Left ventricle myocardium inferior (tissue), 1 donor: Measurements from ENCODE around the gene SARM1. TPM values are rescaled to one million over a fixed set of nuclear protein-coding genes. Genes with fewer than 3 reads are reported as not detected.
"Not testable (repeated sequence)": the region's sequence is repeated elsewhere in the genome, so short reads cannot be mapped to it uniquely, and the experiment has no call there.

ENCODE experiments used
- DNase-seq: peaks from one replicate; pipeline ENCODE4 v3.0.0-alpha.2; 2020
- H3K27ac ChIP-seq: fragments of 200-600 bp; replicated peaks from 2 replicates; pipeline ENCODE4 v1.8.0; 2021
- H3K27me3 ChIP-seq: fragments of 200-600 bp; 2 replicates; pipeline ENCODE4 v1.8.0; 2021; ENCODE audit warnings: low read depth
- H3K36me3 ChIP-seq: fragments of 200-600 bp; 2 replicates; pipeline ENCODE4 v1.8.0; 2021
- H3K4me1 ChIP-seq: fragments of 200-600 bp; 2 replicates; pipeline ENCODE4 v1.8.0; 2021
- H3K4me3 ChIP-seq: fragments of 200-600 bp; 2 replicates; pipeline ENCODE4 v1.8.0; 2021; ENCODE audit warnings: mild to moderate bottlenecking, moderate library complexity
- H3K9me3 ChIP-seq: fragments of 200-600 bp; replicated peaks from 2 replicates; pipeline ENCODE4 v1.8.0; 2021
- CTCF ChIP-seq: fragments of 200-600 bp; IDR thresholded peaks from 2 replicates; pipeline ENCODE4 v1.8.0; 2021; ENCODE audit warnings: antibody characterized with exemption, mild to moderate bottlenecking, borderline replicate concordance
- intact Hi-C: fragments of 100-400 bp; cut with micrococcal nuclease; formaldehyde crosslinking; loops from one replicate; pipeline ENCODE4 v1.11.0; 2022
- total RNA-seq: library from RNA; stranded (reverse); fragmentation: NEBNext Ultra II Directional; extraction: Animal tissue kit (Norgen Biotek cat#: 25700); gene quantifications from one replicate; pipeline ENCODE4 v1.2.1, GENCODE V29; 2021
- donor health status: DM: no; HTN: yes; CAD: no; lungs with severe emphysema.

SARM1 gene
- total RNA-seq, 1 donor from 2014 or later: 5.1 TPM

GRCh38 chr17:28433721-28434120, 62.2 kb downstream of the SARM1 start:
- Histone ChIP-seq H3K27ac (no peak overlapping the region), H3K27me3 (peaks cover 51% of the 10 kb centered on the region), H3K4me1 (no peaks in the 10 kb centered on the region), H3K36me3 (no peaks in the 10 kb centered on the region), H3K9me3 (no peaks in the 10 kb centered on the region), H3K4me3 (no peak overlapping the region)
- TF ChIP-seq CTCF: no peak
- DNase-seq: no peak
- intact Hi-C loops: no loop called here

- DNase-seq, H3K4me1 ChIP-seq, H3K36me3 ChIP-seq, H3K4me3 ChIP-seq, H3K27ac ChIP-seq, H3K9me3 ChIP-seq, intact Hi-C loops: not testable (repeated sequence)
- H3K27me3 ChIP-seq: peaks cover 50% of the 10 kb centered on the region
Observed at GRCh38 chr17:28434326-28434725, 62.8 kb downstream of the SARM1 start.

DNA sequence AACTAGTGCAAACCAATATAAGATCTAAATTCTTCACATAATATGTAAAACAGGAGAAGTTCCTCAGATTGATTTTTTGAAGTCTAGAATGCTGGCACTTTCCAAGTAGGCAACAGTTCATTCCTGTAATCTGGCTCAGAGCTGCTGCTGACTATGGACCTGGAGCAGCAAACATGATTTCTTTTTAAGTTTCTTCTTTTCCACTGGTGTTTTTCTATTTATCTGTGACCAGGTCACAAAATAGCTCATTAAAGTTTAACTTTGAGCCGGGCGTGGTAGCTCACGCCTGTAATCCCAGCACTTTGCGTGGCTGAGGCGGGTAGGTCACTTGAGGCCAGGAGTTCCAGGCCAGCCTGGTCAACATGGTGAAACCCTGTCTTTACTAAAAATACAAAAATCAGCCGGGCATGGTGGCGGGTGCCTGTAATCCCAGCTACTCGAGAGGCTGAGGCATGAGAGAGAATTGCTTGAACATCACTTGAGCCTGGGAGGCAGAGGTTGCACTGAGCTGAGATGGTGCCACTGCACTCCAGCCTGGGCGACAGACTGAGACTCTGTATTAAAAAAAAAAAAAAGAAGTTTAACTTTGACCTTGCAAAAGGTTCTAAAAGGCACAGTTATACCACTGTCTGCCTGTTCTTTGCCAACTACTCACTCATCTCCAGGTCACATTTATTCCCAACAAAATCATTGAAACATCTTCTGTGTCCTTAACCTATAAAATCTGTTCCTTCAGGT, 72.6 kb downstream of the SARM1 start:
- Histone ChIP-seq H3K4me1 (no peaks in the 10 kb centered on the region), H3K4me3 (no peak overlapping the region), H3K27ac (no peak overlapping the region), H3K27me3 (peaks cover 49% of the 10 kb centered on the region), H3K9me3 (peaks cover 10% of the 10 kb centered on the region), H3K36me3 (no peaks in the 10 kb centered on the region)
- TF ChIP-seq CTCF: no peak
- DNase-seq: no peak
- intact Hi-C loops: no loop called here

- no peak for TF ChIP-seq CTCF
- Histone ChIP-seq H3K9me3 (peaks cover 19% of the 10 kb centered on the region), H3K27me3 (peaks cover 28% of the 10 kb centered on the region), H3K4me1 (no peaks in the 10 kb centered on the region), H3K4me3 (no peak overlapping the region), H3K36me3 (no peaks in the 10 kb centered on the region), H3K27ac (no peak overlapping the region)
- intact Hi-C loops: no loop called here
- DNase-seq: no peak
Observed at GRCh38 chr17:28446716-28447395, 75.4 kb downstream of the SARM1 start.

DNA sequence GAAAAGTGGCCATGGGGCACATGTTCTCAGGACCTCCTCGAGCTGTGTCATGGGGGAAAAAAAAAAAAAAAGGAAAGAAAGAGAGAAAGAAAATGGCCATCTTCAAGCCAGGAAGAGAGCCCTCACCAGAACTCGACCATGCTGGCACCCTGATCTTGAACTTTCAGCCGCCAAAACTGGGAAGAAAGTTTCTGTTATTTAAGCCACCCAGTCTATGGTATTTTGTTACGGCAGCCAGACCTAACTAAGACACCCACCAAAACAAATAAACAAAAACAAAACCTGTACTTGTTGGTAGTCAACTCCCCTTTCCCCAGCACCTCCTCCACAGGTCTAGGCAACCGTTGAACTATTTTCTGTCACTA, 75.9 kb downstream of the SARM1 start:
- no peaks in the 10 kb centered on the region for H3K36me3 ChIP-seq
- H3K4me1 ChIP-seq: no peaks in the 10 kb centered on the region
- intact Hi-C loops: no loop called here
- peaks cover 23% of the 10 kb centered on the region for H3K27me3 ChIP-seq
- H3K4me3 ChIP-seq: no peak overlapping the region
- TF ChIP-seq CTCF: no peak
- H3K27ac ChIP-seq: no peak overlapping the region
- no peak for DNase-seq
- H3K9me3 ChIP-seq: peaks cover 20% of the 10 kb centered on the region

DNA sequence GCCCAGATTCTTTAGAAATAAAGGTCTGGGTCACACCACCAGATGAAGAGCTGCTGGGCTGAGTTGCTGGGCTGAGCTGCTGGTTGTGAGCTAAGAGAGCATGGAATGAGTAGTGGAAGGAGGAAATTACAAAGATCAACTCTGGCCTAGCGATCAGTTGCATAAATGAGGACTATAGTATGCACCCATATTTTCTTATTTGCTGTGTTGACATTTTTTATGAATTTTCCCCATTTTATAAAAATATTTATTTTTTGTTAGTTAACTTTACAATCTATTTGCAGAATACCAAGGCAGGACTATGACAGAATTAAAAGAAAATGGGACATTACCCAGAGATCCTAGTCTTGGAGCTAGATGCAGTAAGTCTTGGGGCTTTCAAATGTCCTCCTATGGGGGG, 78.4 kb downstream of the SARM1 start:
- no peak for TF ChIP-seq CTCF
- Histone ChIP-seq H3K27me3 (peaks cover 9% of the 10 kb centered on the region), H3K9me3 (peaks cover 22% of the 10 kb centered on the region), H3K36me3 (no peaks in the 10 kb centered on the region), H3K4me3 (no peak overlapping the region), H3K4me1 (no peaks in the 10 kb centered on the region), H3K27ac (no peak overlapping the region)
- intact Hi-C loops: no loop called here
- no peak for DNase-seq
